Glutamatergic neuron (in vitro differentiated cells): ENCODE measurements around the gene ENDOV. TPM values are rescaled to one million over a fixed set of nuclear protein-coding genes. Genes with fewer than 3 reads are reported as not detected.

Experiments used
- DNase-seq: peaks from one replicate; pipeline ENCODE4 v3.0.0; 2022
- H3K27ac Mint-ChIP-seq: one replicate; pipeline ENCODE4 v1.8.0; 2020; ENCODE audit warnings: mild to moderate bottlenecking, mixed read lengths, inconsistent platforms; ENCODE audit not compliant: unreplicated experiment
- H3K27me3 Mint-ChIP-seq: one replicate; pipeline ENCODE4 v1.8.0; 2020; ENCODE audit warnings: mild to moderate bottlenecking, moderate library complexity, mixed read lengths, inconsistent platforms; ENCODE audit not compliant: unreplicated experiment
- H3K36me3 Mint-ChIP-seq: one replicate; pipeline ENCODE4 v1.8.0; 2020; ENCODE audit warnings: mild to moderate bottlenecking, mixed read lengths, inconsistent platforms; ENCODE audit not compliant: unreplicated experiment
- H3K4me1 Mint-ChIP-seq: one replicate; pipeline ENCODE4 v1.8.0; 2020; ENCODE audit warnings: mild to moderate bottlenecking, low read depth, mixed read lengths, inconsistent platforms; ENCODE audit not compliant: unreplicated experiment
- H3K4me3 Mint-ChIP-seq: one replicate; pipeline ENCODE4 v1.8.0; 2020; ENCODE audit warnings: mild to moderate bottlenecking, mixed read lengths, inconsistent platforms; ENCODE audit not compliant: unreplicated experiment
- H3K9me3 Mint-ChIP-seq: one replicate; pipeline ENCODE4 v1.8.0; 2020; ENCODE audit warnings: mild to moderate bottlenecking, moderate library complexity, mixed read lengths, inconsistent platforms; ENCODE audit not compliant: unreplicated experiment
- total RNA-seq: library from RNA; stranded (reverse); fragmentation: NEBNext Ultra II Directional; extraction: Animal tissue kit (Norgen Biotek cat#: 25700); gene quantifications from one replicate; pipeline ENCODE4 v1.2.1, GENCODE V29; 2021; ENCODE audit not compliant: unreplicated experiment
- TF ChIP-seq, protein P1 (sequence below): fragments of 200-600 bp; sonication (generic); IDR thresholded peaks from one replicate; pipeline ENCODE4 v1.5.0; 2021; ENCODE audit not compliant: partially characterized antibody, unreplicated experiment

Gene ENDOV
- total RNA-seq, 1 donor from 2014 or later, result 42.1 TPM

DNA sequence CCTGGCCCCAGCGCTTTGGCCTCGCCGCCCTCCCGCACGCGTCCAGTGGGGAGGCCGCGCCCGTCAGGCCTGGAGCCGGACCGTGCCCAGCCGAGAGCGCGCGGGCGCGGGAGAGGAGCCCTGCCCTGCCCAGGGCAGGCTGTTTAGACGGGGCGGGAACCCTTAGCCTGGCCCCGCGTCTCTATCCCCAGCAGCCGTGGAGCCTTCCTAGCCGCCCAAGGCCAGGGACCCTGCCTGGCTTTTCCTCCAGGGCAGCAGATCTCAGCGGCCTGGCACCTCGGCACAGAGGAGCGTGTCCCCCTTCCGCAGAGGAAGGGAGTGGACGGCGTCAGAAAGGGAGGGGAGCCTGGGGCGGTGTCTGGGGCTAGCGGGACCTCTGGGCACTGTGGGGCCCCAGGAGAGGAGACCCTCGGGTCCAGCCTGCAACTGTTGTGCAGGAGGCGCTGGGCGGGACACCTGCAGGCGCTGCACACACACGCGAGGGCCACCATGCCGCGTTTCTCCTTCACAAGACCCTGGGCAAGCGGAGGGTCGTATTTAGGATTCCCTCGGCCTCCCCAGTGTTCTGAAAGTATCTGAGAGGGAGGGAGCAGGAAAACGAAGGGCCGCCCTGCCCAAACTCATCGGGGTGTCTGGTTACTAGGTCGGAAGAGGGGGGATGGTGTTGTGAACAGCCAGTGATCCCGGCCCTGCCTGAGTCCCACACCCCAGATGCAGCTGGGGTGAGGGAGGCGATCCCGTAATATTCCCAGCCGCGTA is 63.7 kb downstream of the ENDOV start:
- Mint-ChIP-seq H3K27me3 (peaks cover 16% of the 10 kb centered on the region), H3K27ac (no peak overlapping the region), H3K36me3 (no peaks in the 10 kb centered on the region), H3K4me3 (no peak overlapping the region), H3K9me3 (peaks cover 8% of the 10 kb centered on the region), H3K4me1 (peaks cover 4% of the 10 kb centered on the region)
- TF ChIP-seq, protein P1, sequence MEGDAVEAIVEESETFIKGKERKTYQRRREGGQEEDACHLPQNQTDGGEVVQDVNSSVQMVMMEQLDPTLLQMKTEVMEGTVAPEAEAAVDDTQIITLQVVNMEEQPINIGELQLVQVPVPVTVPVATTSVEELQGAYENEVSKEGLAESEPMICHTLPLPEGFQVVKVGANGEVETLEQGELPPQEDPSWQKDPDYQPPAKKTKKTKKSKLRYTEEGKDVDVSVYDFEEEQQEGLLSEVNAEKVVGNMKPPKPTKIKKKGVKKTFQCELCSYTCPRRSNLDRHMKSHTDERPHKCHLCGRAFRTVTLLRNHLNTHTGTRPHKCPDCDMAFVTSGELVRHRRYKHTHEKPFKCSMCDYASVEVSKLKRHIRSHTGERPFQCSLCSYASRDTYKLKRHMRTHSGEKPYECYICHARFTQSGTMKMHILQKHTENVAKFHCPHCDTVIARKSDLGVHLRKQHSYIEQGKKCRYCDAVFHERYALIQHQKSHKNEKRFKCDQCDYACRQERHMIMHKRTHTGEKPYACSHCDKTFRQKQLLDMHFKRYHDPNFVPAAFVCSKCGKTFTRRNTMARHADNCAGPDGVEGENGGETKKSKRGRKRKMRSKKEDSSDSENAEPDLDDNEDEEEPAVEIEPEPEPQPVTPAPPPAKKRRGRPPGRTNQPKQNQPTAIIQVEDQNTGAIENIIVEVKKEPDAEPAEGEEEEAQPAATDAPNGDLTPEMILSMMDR, result no peak
- DNase-seq, result no peak

DNA sequence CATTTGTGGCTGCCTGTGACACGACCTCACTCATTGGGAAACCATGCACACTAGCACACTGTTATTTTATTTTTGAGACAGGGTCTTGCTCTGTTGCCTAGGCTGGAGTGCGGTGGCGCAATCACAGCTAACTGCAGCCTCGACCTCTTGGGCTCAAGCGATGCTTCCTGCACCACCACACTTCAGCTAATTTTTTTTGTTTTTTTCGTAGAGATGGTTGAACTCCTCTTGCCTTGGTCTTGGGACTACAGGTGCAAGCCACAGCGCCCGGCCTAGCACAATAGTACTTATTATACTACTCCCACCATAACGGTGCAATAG is 64.2 kb downstream of the ENDOV start:
- no peaks in the 10 kb centered on the region for H3K36me3 Mint-ChIP-seq

DNA sequence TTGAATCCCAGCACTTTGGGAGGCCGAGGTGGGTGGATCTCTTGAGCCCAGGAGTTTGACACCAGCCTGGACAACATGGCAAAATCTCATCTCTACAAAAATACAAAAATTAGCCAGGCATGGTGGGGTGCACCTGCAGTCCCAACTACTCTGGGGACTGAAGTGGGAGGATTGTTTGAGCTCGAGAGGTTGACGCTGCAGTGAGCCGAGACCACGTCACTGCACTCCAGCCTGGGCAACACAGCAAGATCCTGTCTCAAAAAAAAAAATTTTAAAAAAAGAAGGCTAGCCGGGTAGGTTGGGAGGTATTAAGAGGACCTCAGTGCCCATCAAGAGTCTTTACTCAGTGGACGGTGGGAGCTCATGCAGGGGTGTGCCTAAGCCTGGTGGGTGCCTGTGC is 65.3 kb downstream of the ENDOV start:
- Mint-ChIP-seq H3K9me3 (peaks cover 7% of the 10 kb centered on the region), H3K4me3 (no peak overlapping the region), H3K27me3 (peaks cover 11% of the 10 kb centered on the region), H3K36me3 (no peaks in the 10 kb centered on the region), H3K27ac (no peak overlapping the region), H3K4me1 (peaks cover 2% of the 10 kb centered on the region)
- TF ChIP-seq, protein P1, result no peak
- no peak for DNase-seq

More for the DNA sequence above, 64.2 kb downstream of the ENDOV start:
- Mint-ChIP-seq H3K4me3 (no peak overlapping the region), H3K27me3 (peaks cover 16% of the 10 kb centered on the region), H3K4me1 (peaks cover 4% of the 10 kb centered on the region), H3K9me3 (peaks cover 8% of the 10 kb centered on the region), H3K27ac (no peak overlapping the region)
- no peak for DNase-seq
- TF ChIP-seq, protein P1, result no peak

DNA sequence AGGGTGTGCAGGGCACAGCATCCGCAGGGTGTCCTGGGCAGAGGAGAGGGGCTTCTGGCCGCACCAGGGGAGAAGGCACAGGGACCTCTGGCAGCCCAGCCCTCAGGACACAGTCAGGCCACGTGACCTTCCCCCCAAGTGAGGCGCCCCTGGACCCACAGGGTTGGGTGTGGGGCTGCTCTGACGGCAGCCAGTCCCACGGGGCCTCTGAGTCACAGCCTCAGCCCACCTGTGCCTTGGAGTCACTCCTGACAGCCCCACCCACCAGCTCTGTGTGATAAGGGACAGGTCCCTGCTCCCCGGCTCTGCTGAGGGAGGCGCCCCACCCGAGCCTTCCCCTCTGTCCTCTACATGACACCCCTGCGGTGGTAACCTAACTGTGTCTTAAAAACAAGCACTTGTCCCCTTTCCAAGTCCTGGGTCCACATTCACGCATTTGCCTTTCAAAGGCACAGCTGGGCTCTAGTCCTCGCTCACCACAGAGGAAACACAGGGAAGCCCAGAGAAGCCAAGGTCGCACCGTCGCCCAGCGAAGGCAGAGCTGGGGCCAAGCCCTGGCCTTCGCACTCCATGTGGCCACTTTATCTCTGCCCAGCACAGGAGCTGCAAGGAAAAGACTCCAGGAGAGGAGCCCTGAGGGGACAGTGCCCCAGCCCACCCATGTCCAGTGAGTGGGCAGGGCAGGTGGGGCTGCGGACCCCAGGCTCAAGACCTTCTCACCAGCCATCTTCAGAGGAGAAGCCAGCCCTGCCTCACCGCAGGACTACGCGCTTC is 66.5 kb downstream of the ENDOV start:
- peaks cover 7% of the 10 kb centered on the region for H3K4me1 Mint-ChIP-seq
- peaks cover 16% of the 10 kb centered on the region for H3K27me3 Mint-ChIP-seq
- H3K4me3 Mint-ChIP-seq, result no peak overlapping the region
- H3K9me3 Mint-ChIP-seq, result peaks cover 16% of the 10 kb centered on the region
- DNase-seq, result no peak
- H3K27ac Mint-ChIP-seq, result no peak overlapping the region
- H3K36me3 Mint-ChIP-seq, result no peaks in the 10 kb centered on the region
- TF ChIP-seq, protein P1, result no peak

DNA sequence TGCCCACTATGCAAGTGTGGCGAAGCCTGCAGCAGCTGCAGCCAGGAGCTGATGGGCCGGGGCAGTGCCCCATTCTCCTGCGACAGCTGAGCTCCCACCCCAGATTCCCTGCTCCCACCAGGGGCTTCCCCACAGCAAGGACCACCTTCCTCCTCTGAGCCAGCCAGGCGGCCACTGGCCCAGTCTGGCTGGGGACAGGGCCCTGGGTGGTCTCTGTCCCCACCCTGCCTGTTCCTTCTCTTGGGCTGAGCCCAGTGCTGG is 67.0 kb downstream of the ENDOV start:
- TF ChIP-seq, protein P1, result no peak
- no peak overlapping the region for H3K4me3 Mint-ChIP-seq
- peaks cover 12% of the 10 kb centered on the region for H3K4me1 Mint-ChIP-seq
- H3K27me3 Mint-ChIP-seq, result peaks cover 16% of the 10 kb centered on the region
- no peak for DNase-seq
- H3K27ac Mint-ChIP-seq, result no peak overlapping the region
- peaks cover 16% of the 10 kb centered on the region for H3K9me3 Mint-ChIP-seq
- no peaks in the 10 kb centered on the region for H3K36me3 Mint-ChIP-seq
